PC-9 (cell line): Measurements from ENCODE around the gene RRP1.

Source experiments
- CTCF ChIP-seq: fragments of 200-600 bp; sonication (generic); conservative IDR thresholded peaks from 2 replicates; pipeline ENCODE4 v1.6.1; 2017; ENCODE audit warnings: mixed run types, antibody characterized with exemption, mild to moderate bottlenecking, moderate library complexity
- EZH2 ChIP-seq: fragments of 200-600 bp; sonication (generic); IDR thresholded peaks from 2 replicates; pipeline ENCODE4 v1.8.0; 2017; ENCODE audit warnings: antibody characterized with exemption, low read depth

- TF ChIP-seq CTCF (no peak), EZH2 (no peak)
These were observed 59.4 kb downstream of the RRP1 start for GRCh38 chr21:43848771-43849170.
